ENCODE measurements around the gene C19orf53.
"Not testable (repeated sequence)": the region's sequence is repeated elsewhere in the genome, so short reads cannot be mapped to it uniquely, and the experiment has no call there.

The C19orf53 gene

GRCh38 chr19:13764101-13764807 lies 10.0 kb upstream of the C19orf53 start, which contains the start of gene MRI1:
TSS of gene MRI1 (plus strand) at chr19:13764522. CDS start at chr19:13764589, 67 bp downstream.
- peak; percentile 51 for DNase-seq

- DNase-seq: no peak
Measured at GRCh38 chr19:13764821-13765394, 9.3 kb upstream of the C19orf53 start.

- no peak for DNase-seq
Measured at GRCh38 chr19:13765395-13766094, 8.7 kb upstream of the C19orf53 start.

GRCh38 chr19:13766095-13766481 lies 8.2 kb upstream of the C19orf53 start:
- no peak for DNase-seq

GRCh38 chr19:13768510-13768909 lies 5.7 kb upstream of the C19orf53 start:
- DNase-seq: no peak

- DNase-seq: no peak
Measured at GRCh38 chr19:13770013-13770635, 4.1 kb upstream of the C19orf53 start.

- no peak for DNase-seq
Measured at GRCh38 chr19:13778398-13778797, 4.1 kb downstream of the C19orf53 start.

GRCh38 chr19:13778847-13779246 lies 4.6 kb downstream of the C19orf53 start:
- no peak for DNase-seq

- DNase-seq: not testable (repeated sequence)
Measured at GRCh38 chr19:13779794-13780193, 5.5 kb downstream of the C19orf53 start.

GRCh38 chr19:13781547-13781946 lies 7.3 kb downstream of the C19orf53 start:
- peak; percentile 7 for DNase-seq

- no peak for DNase-seq
Measured at GRCh38 chr19:13782537-13782936, 8.3 kb downstream of the C19orf53 start.

- no peak for DNase-seq
Measured at GRCh38 chr19:13783565-13784500, 9.6 kb downstream of the C19orf53 start.

GRCh38 chr19:13784731-13785452 lies 10.6 kb downstream of the C19orf53 start:
- peak; percentile 40 for DNase-seq

GRCh38 chr19:13788991-13789390 lies 14.7 kb downstream of the C19orf53 start:
- no peak for DNase-seq

- DNase-seq: no peak
Measured at GRCh38 chr19:13790354-13790753, 16.1 kb downstream of the C19orf53 start.

- not testable (repeated sequence) for DNase-seq
Measured at GRCh38 chr19:13793317-13793716, 19.1 kb downstream of the C19orf53 start.

GRCh38 chr19:13794398-13794756 lies 20.1 kb downstream of the C19orf53 start:
- peak; percentile 26 for DNase-seq

- DNase-seq: peak; percentile 98
Measured at GRCh38 chr19:13794757-13795589, 20.7 kb downstream of the C19orf53 start, which contains the start of gene ZSWIM4. TSS of gene ZSWIM4 (plus strand) at chr19:13795443. CDS start at chr19:13795649, 206 bp downstream.

- no peak for DNase-seq
Measured at GRCh38 chr19:13795595-13796300, 21.5 kb downstream of the C19orf53 start.

Data from NCI-H446 treated with DMSO at 0.1 percent for 48 hours (cell line).